ENCODE measurements around the gene GNA12.

The GNA12 gene

DNA sequence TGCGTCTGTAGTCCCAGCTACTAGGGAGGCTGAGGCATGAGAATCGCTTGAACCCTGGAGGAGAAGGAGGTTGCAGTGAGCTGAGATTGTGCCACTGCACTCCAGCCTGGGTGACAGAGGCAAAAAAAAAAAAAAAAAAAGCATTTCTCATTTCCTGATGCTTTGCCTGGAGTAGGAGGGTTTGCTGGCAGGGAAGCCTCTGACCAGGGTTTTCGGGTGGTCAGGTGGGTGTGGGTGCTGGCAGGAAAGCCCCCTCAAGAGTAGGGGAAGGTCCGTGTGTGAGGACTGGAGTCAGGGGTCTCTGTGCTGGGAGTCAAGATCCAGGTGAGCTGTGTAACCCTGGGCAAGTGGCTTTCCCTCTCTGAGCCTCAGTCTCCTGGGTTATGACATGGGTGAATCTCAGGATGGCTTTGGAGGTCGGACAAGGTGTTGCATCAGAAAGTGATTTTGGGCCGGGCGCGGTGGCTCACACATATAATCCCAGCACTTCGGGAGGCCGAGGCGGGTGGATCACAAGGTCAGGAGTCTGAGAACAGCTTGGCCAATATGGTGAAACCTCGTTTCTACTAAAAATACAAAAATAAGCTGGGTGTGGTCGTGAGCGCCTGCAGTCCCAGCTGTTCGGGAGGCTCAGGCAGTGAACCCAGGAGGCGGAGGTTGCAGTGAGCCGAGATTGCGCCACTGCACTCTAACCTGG, 152.9 kb downstream of the GNA12 start:
- Histone ChIP-seq H3K4me1 (ENCODE audit: control insufficient read depth in 2 of 2, insufficient read depth in 1 of 2, low read depth in 1 of 2, low read length in 2 of 2) (peaks cover 6 to 8% of the 10 kb centered on the region in 2 donors), H3K27me3 (ENCODE audit: control insufficient read depth in 3 of 3, insufficient read depth in 3 of 3, low read depth in 1 of 3, low read length in 3 of 3) (peaks cover 15 to 51% (median 32%) of the 10 kb centered on the region in 3 experiments), H3K27ac (replicated peaks; ENCODE audit: low read length) (no peak overlapping the region), H4K91ac (ENCODE audit: low read depth, low read length, poor library complexity) (no peak overlapping the region), H2AFZ (ENCODE audit: low read length) (no peak overlapping the region), H3K4me3 (ENCODE audit: low read length in 2 of 2) (no peak overlapping the region), H3K18ac (ENCODE audit: low read length) (no peak overlapping the region), H2BK15ac (ENCODE audit: low read length) (no peak overlapping the region), H4K8ac (ENCODE audit: low read depth, low read length) (no peak overlapping the region), H3K4ac (ENCODE audit: low read length) (no peak overlapping the region), H3K9me3 (replicated peaks in 1 of 2; ENCODE audit: control insufficient read depth in 2 of 2, insufficient read depth in 1 of 2, low read depth in 1 of 2, low read length in 2 of 2) (no peaks in the 10 kb centered on the region), H3K14ac (ENCODE audit: low read length) (no peak overlapping the region), H2BK120ac (ENCODE audit: low read depth, low read length) (no peak overlapping the region), H3K36me3 (replicated peaks in 1 of 2; ENCODE audit: control insufficient read depth in 2 of 2, insufficient read depth in 2 of 2, low read length in 2 of 2) (no peaks in the 10 kb centered on the region), H2BK12ac (ENCODE audit: low read length) (no peak overlapping the region), H3K4me2 (ENCODE audit: insufficient read depth, low read length, poor library complexity, severe bottlenecking) (no peak overlapping the region), H3K9ac (ENCODE audit: low read depth, low read length, poor library complexity) (no peak overlapping the region), H2AK5ac (ENCODE audit: low read depth, low read length) (no peak overlapping the region), H2BK5ac (ENCODE audit: low read length) (no peak overlapping the region), H3K23ac (ENCODE audit: low read depth, low read length, poor library complexity) (no peak overlapping the region), H3K79me1 (ENCODE audit: low read depth, low read length) (peaks cover 1% of the 10 kb centered on the region)
- WGBS, 2 donors (ENCODE audit: extremely low coverage in 2 of 2, insufficient read length in 2 of 2, insufficient replicate concordance in 1 of 2) = no CpG with 5 or more reads among the region's 18 CpGs
- DNase-seq (ENCODE audit: low spot score) = no peak

DNA sequence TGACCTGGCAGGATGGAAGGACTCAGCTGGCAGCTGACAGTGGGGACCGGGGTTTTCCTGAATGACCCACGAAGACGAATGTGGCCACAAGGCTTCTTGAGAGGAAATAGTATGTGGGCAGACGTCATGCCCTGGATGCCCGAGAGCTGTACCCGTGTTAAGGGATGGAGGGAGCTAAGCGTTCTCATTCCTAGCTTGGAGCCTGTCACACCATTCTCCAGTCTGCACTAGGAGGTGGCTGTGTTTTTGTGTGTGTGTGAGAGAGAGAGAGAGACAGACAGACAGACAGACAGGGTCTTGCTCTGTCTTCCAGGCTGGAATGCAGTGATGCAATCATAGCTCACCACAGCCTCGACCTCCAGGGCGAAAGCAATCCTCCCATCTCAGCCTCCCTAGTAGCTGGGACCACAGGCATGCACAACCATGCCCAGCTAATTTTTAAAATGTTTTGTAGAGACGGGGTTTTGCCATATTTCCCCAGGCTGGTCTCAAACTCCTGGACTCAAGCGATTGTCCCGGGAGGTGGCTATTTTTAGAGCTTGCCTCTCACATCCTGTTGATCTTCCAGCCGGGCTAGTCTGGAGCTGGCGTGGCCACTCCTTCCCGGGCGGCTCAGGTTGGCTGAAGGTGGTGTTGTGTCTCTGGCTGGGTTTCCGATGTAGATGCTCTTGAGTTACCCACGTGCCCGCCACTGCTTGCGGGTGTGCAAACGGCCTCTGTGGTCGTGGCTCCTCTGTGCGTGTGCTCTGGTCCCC, 154.0 kb downstream of the GNA12 start:
- peak overlapping the region; percentile 99 for H2AK5ac ChIP-seq (ENCODE audit: low read depth, low read length)
- peaks cover 6 to 8% of the 10 kb centered on the region in 2 donors for H3K4me1 ChIP-seq (ENCODE audit: control insufficient read depth in 2 of 2, insufficient read depth in 1 of 2, low read depth in 1 of 2, low read length in 2 of 2)
- H4K91ac ChIP-seq (ENCODE audit: low read depth, low read length, poor library complexity) = no peak overlapping the region
- peaks cover 1% of the 10 kb centered on the region for H3K79me1 ChIP-seq (ENCODE audit: low read depth, low read length)
- H2BK15ac ChIP-seq (ENCODE audit: low read length) = peak overlapping the region; percentile 64
- no peaks in the 10 kb centered on the region for H3K36me3 ChIP-seq (replicated peaks in 1 of 2; ENCODE audit: control insufficient read depth in 2 of 2, insufficient read depth in 2 of 2, low read length in 2 of 2)
- no peak overlapping the region for H2BK12ac ChIP-seq (ENCODE audit: low read length)
- no peak overlapping the region for H2BK120ac ChIP-seq (ENCODE audit: low read depth, low read length)
- H3K9me3 ChIP-seq (replicated peaks in 1 of 2; ENCODE audit: control insufficient read depth in 2 of 2, insufficient read depth in 1 of 2, low read depth in 1 of 2, low read length in 2 of 2) = no peaks in the 10 kb centered on the region
- H3K27ac ChIP-seq (replicated peaks; ENCODE audit: low read length) = no peak overlapping the region
- DNase-seq (ENCODE audit: low spot score) = no peak
- no peak overlapping the region for H2AFZ ChIP-seq (ENCODE audit: low read length)
- H3K27me3 ChIP-seq (ENCODE audit: control insufficient read depth in 3 of 3, insufficient read depth in 3 of 3, low read depth in 1 of 3, low read length in 3 of 3) = peaks cover 15 to 56% (median 32%) of the 10 kb centered on the region in 3 experiments
- no peak overlapping the region for H4K8ac ChIP-seq (ENCODE audit: low read depth, low read length)
- no peak overlapping the region for H3K9ac ChIP-seq (ENCODE audit: low read depth, low read length, poor library complexity)
- no peak overlapping the region for H3K4me3 ChIP-seq (ENCODE audit: low read length in 2 of 2)
- H3K14ac ChIP-seq (ENCODE audit: low read length) = peak overlapping the region; percentile 4
- H3K23ac ChIP-seq (ENCODE audit: low read depth, low read length, poor library complexity) = peak overlapping the region; percentile 43
- H3K18ac ChIP-seq (ENCODE audit: low read length) = peak overlapping the region; percentile 19
- WGBS, 2 donors (ENCODE audit: extremely low coverage in 2 of 2, insufficient read length in 2 of 2, insufficient replicate concordance in 1 of 2) = no CpG with 5 or more reads among the region's 23 CpGs
- H3K4ac ChIP-seq (ENCODE audit: low read length) = no peak overlapping the region
- peak overlapping the region; percentile 75 for H2BK5ac ChIP-seq (ENCODE audit: low read length)
- H3K4me2 ChIP-seq (ENCODE audit: insufficient read depth, low read length, poor library complexity, severe bottlenecking) = no peak overlapping the region

- peaks cover 15 to 56% (median 32%) of the 10 kb centered on the region in 3 experiments for H3K27me3 ChIP-seq (ENCODE audit: control insufficient read depth in 3 of 3, insufficient read depth in 3 of 3, low read depth in 1 of 3, low read length in 3 of 3)
- no CpG with 5 or more reads among the region's 16 CpGs for WGBS, 2 donors (ENCODE audit: extremely low coverage in 2 of 2, insufficient read length in 2 of 2, insufficient replicate concordance in 1 of 2)
These were observed 154.7 kb downstream of the GNA12 start for GRCh38 chr7:2689343-2689847.

More at GRCh38 chr7:2689343-2689847, 154.7 kb downstream of the GNA12 start:
- Histone ChIP-seq H3K79me1 (ENCODE audit: low read depth, low read length) (peaks cover 1% of the 10 kb centered on the region), H2AK5ac (ENCODE audit: low read depth, low read length) (peak overlapping the region; percentile 99), H2BK15ac (ENCODE audit: low read length) (peak overlapping the region; percentile 64), H3K4ac (ENCODE audit: low read length) (no peak overlapping the region), H3K4me3 (ENCODE audit: low read length in 2 of 2) (peak overlapping the region in 1 of 2 donors; percentile 21), H2BK5ac (ENCODE audit: low read length) (peak overlapping the region; percentile 75), H3K9ac (ENCODE audit: low read depth, low read length, poor library complexity) (no peak overlapping the region), H3K18ac (ENCODE audit: low read length) (peak overlapping the region; percentile 7), H2AFZ (ENCODE audit: low read length) (no peak overlapping the region), H4K91ac (ENCODE audit: low read depth, low read length, poor library complexity) (peak overlapping the region; percentile 92), H2BK12ac (ENCODE audit: low read length) (peak overlapping the region; percentile 10), H3K9me3 (replicated peaks in 1 of 2; ENCODE audit: control insufficient read depth in 2 of 2, insufficient read depth in 1 of 2, low read depth in 1 of 2, low read length in 2 of 2) (peaks cover 0 to 2% of the 10 kb centered on the region in 2 donors), H3K27ac (replicated peaks; ENCODE audit: low read length) (no peak overlapping the region), H2BK120ac (ENCODE audit: low read depth, low read length) (no peak overlapping the region), H3K4me2 (ENCODE audit: insufficient read depth, low read length, poor library complexity, severe bottlenecking) (no peak overlapping the region), H3K4me1 (ENCODE audit: control insufficient read depth in 2 of 2, insufficient read depth in 1 of 2, low read depth in 1 of 2, low read length in 2 of 2) (peaks cover 6 to 8% of the 10 kb centered on the region in 2 donors), H3K14ac (ENCODE audit: low read length) (no peak overlapping the region), H3K23ac (ENCODE audit: low read depth, low read length, poor library complexity) (peak overlapping the region; percentile 43), H3K36me3 (replicated peaks in 1 of 2; ENCODE audit: control insufficient read depth in 2 of 2, insufficient read depth in 2 of 2, low read length in 2 of 2) (no peaks in the 10 kb centered on the region), H4K8ac (ENCODE audit: low read depth, low read length) (no peak overlapping the region)
- DNase-seq (ENCODE audit: low spot score) = no peak

All from neuronal stem cell (in vitro differentiated cells).